GM18907 (cell line): ENCODE measurements around the gene CYB5R3.
"Not testable (repeated sequence)": the region's sequence is repeated elsewhere in the genome, so short reads cannot be mapped to it uniquely, and the experiment has no call there.

Experiments used
- ATAC-seq: cut with Tn5 transposase; IDR thresholded peaks from one replicate; pipeline ENCODE4 v1.9.1; 2021; ENCODE audit warnings: mild to moderate bottlenecking, moderate library complexity; ENCODE audit not compliant: unreplicated experiment

The CYB5R3 gene

DNA sequence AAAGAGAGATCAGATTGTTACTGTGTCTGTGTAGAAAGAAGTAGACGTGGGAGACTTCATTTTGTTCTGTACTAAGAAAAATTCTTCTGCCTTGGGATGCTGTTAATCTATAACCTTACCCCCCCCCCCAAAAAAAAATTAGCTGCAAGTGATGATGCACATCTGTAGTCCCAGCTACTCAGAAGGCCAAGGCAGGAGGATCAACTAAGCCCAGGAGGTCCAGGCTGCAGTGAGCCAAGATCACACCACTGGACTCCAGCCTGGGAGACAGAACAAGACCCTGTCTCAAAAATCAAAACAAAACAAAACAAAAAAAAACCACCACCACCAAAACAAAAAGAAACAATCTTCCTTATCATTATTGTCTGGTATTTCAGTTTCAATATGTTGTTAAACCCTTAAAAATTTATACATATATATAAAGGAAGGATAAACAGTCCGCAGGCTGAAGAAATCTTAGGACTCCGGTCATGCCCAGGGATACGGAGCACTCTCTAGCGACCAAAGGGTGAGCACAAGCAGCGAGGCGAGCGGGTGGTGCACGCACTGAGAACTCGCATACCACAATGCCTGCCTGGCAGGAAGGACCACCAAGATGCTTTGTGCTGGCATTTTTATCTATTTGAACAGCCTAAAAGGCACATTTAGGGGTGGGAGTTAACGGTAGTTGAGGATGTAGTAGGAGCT is 40.9 kb downstream of the CYB5R3 start:
- no peak for ATAC-seq

DNA sequence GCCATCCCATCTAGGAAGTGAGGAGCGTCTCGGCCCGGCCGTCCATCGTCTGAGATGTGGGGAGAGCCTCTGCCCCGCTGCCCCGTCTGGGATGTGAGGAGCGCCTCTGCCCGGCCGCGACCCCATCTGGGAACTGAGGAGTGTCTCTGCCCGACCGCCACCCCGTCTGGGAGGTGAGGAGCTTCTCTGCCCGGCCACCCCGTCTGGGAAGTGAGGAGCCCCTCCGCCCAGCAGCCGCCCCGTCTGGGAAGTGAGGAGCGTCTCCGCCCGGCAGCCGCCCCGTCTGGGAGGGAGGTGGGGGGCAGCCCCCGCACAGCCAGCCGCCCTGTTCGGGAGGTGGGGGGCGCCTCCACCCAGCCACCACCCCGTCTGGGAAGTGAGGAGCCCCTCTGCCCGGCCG is 41.6 kb downstream of the CYB5R3 start:
- ATAC-seq = not testable (repeated sequence)

DNA sequence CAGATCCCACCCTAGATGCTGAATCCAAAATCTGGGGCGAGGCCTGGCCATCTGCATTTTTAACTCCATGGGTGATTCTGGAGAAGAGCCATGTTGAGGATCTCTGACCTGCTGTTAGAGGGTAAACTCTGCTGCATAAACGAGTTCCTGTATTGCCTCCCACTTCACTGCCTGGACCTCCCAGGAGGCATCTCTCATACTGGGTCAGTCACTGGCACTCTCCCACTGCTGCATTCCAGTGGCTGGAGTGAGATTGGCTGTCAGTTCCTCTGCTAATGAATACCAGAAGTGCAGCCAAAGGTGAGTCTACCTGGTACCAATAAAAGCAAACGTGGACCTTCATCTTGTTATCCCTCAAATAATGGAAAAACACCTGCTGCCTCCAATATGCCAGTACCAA is 44.8 kb downstream of the CYB5R3 start:
- ATAC-seq = no peak

DNA sequence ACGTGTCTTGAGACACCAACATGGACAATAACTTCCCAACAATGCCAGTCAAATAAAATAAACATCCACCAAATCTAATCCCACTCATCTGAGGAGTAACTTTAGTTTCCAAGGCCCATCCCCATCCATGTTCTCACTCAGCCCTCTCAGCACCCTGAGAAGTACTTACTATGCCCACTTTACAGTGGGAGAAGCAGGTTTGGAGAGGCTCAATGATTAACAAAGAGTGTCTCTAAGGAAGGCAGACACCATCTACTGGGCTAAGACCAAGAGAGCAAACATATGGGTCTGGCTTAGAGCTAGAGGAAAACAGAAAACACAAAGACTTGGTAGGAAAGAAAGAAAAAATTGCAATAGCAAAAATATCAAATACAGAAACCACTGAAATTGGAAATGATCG is 45.8 kb downstream of the CYB5R3 start:
- ATAC-seq = no peak

DNA sequence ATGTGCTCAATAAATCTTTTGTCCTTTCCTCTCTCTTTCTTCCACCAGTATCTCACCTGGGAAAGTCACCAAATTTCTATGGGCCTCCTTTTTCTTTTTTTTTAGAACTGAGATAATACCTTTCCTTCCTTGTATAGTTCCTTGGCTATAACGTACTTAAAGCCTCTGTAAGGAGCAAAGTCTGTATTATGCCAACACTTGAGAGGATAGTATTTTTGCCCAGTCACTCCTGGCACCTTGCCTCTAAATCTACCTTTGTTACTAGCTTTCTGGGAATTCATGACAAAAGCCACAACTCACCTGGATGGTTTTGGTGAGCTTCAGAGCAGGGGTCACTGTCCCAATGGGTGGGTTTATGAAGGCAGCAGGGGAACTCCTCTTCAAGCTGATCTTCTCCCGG is 46.7 kb downstream of the CYB5R3 start:
- no peak for ATAC-seq

DNA sequence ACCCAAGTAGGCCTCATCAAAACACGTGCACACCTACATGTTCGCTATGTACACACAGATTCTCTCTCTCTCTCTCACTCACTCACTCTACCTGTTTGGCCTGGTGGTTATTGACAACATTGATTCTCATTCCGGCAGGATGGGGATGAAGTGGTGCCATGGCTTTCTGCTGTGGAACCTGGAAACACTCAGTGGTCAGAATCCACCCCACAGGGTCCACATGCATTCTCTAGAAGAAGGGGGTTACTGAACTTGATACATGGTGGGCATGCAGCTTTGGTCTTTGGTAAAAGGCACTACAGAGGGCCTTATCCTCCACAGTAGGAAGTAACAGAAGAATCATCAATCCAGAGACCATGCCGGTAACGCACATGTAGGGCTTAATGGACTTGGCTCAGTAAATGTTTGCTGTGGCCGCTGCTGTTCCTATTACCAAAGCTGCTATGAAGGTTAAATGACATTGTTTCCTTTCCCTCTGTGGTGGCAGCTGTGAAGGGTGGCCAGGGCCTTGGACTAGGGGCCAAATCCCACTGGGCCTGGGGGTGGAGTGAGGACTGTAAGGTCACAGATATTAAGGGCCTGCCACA is 47.2 kb downstream of the CYB5R3 start:
- ATAC-seq = no peak

DNA sequence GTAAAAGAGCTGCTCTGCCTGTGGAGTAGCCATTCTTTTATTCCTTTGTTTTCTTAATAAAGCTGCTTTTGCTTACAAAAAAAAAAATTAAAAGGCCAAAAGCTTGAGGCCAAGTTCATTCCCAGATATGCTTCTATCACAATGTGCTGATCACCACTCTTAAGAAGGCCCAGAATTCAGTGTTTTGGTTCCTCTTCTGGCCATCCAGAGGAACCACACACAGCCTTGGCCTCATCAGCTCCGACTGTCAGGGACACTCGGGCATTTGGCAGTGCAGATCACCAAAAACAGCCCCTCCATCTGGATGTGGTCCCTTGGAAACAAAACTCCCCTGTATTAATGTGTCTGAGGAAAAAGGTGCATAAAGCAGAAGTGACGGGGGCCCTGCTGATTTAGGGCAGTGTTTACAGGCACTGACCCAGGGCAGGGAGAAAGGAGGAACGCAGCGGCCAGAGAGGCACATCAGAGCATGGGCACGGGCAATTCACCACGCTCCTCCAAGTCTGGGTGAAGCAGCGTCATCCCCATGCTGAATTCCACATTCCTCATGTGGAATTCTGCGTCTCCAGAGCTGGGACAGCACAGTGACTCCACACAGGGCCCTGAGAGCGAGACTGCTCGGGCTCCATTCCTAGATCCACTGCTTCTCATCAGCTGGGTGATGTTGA is 52.2 kb downstream of the CYB5R3 start:
- ATAC-seq = no peak

DNA sequence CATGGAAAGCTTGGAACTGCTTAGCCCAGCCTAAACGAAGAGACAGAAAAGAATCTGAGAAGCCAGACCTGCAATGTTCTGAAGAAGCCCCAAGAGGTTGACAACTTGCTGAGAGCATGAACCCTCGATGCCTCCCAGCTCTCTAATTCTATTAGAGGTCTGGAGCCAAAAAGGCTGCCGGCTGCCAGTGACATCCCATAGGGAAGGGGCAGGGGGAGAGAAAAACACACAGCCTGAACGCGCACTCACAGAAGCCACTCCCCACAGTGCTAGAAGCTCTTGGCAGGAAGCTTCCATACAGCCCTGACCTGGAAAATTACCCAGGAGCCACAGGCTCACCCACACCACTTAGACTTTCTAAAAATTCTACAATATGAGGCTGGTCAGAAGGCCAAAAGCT is 52.9 kb downstream of the CYB5R3 start:
- ATAC-seq = no peak

DNA sequence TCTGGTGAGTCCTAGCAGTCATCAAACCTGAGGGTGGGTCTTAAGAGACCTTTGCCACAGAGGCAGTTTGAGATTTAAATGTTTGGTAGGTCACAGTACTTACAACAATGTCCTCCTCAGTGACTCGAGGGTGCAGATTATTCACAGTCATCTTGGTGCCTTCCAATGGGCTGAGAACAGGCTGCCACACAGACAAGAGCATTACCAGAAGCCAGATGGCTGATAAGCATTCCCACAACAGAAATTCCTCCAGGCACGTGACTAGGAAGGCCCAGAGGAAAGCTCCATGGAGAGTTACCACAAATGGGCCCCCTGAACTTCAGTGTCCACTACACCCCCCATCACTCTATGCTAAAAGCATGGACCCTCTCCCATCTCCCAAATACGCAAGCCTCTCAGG is 53.8 kb downstream of the CYB5R3 start:
- no peak for ATAC-seq

DNA sequence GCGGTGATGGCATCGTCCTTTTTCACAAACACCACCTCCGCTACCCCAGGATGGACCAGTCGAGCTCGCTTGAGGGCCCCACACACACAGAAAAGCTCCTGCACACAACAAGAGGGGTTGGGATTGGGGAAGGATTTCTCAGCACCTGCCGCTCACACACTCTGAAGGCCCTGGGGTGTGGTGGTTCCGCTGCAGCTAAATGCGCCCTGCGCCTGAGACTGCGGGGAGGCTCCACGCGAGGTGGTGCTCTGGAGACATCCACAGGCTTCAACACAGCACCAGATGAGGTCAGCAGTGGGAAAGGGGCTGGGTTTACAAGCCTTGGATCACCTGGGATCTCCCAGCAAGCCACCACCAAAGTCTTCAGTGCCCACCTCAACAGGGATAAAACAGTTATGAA is 57.2 kb downstream of the CYB5R3 start:
- ATAC-seq = no peak

DNA sequence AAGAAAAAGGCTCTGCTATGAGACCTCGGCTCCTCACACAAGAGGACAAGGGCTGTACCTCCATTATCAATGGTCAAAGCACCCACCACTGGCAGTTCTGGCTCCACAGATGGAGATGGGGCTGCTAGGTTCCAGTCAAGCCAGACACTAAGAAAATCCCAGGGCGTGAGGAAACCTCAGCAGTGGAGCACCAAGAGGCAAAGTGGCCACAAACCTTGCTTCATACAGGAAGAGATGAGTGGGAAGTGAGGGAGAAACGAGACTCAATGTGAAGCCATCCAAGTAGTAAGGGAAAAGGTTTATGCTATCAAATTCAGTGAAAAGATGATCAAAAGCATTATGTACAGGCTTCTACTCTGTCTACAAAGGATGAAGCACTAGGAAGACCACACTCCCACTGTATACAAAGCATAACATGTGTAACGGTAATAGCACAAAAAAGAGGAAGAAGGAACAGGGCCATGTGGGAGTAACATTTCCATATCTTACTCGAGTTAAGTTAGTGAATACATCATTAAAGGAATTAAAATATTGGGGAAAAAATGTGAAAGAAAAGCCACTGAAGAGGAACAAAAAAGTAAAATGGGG is 61.5 kb downstream of the CYB5R3 start:
- ATAC-seq = no peak

DNA sequence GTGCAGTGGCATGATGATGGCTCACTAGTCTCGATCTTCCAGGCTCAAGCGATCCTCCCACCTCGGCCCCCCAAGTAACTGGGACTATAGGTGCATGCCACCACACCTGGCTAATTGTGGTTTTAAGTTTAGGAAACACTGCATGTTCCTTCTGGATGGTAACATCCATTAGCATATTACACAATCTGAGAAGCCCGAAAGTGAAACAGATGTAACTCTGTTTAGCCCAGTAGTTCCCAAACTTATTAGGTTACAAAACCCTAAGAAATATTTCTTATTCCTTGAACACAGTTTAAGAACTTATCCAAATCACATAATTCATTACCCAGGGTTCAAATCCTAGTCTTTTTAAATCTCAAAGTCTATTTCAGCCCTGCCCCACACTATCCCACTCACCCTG is 62.8 kb downstream of the CYB5R3 start:
- ATAC-seq = no peak

DNA sequence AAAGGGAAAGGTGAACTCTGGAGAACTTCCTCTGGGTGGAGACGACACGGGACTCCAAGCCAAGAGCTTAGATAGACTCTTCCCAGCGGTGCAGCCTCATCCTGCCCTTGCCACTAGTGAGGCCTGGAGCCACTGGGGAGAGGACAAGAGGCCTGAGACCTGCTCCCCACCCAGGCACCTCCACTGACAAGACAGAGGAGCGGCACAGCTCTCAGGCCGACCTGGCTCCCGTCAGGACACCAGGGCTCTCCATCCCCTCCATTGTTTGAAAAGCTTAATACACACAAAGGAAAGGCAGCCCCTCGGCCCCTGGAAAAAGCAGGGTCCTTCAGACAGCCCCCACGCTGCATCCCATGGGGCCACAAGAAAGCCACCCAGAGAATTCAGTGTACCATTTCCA is 64.1 kb downstream of the CYB5R3 start:
- no peak for ATAC-seq

DNA sequence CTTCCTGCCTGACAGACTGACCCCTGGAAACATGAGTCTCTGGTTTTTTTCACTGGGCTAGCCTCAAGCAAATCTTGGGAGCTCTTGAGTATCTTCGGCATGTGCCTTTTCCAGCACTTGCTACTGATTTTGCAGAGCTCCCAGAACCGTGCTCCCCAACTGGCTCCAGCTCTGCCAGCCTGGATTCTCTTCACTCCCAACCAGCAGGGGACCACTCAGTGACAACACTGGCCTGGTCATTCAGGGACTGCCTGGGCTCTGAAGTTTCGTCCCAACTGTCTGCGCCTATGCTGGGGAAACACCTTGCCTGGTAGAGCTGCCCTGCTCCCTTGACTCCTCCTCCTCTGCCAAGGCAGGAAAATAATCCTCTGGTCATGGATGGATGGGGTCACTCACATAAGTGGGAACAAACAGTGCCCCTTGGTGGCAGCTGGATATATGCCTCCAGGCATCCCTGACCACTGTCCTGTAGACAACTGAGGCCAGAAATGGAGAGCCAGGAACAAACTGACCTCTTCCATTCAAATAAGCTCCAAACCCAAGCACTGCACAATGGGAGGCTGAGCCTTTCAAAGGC is 64.7 kb downstream of the CYB5R3 start:
- no peak for ATAC-seq

DNA sequence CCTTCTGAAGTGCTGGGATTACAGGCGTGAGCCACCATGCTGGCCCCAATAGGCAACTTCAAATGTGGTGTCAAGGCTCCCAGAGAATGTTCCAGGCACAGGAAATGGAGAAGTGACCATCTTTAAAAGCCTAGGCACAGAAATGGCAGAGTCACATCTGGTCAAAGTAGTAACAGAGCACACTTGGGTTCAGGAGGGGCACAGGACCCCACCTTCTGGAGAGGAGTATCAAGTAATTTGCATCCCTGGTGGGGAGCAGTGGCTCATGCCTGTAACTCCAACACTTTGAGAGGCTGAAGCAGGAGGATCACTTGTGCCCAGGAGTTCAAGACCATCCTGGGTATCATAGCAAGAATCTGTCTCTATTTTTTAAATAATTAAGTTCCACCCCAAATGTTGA is 66.2 kb downstream of the CYB5R3 start:
- no peak for ATAC-seq

DNA sequence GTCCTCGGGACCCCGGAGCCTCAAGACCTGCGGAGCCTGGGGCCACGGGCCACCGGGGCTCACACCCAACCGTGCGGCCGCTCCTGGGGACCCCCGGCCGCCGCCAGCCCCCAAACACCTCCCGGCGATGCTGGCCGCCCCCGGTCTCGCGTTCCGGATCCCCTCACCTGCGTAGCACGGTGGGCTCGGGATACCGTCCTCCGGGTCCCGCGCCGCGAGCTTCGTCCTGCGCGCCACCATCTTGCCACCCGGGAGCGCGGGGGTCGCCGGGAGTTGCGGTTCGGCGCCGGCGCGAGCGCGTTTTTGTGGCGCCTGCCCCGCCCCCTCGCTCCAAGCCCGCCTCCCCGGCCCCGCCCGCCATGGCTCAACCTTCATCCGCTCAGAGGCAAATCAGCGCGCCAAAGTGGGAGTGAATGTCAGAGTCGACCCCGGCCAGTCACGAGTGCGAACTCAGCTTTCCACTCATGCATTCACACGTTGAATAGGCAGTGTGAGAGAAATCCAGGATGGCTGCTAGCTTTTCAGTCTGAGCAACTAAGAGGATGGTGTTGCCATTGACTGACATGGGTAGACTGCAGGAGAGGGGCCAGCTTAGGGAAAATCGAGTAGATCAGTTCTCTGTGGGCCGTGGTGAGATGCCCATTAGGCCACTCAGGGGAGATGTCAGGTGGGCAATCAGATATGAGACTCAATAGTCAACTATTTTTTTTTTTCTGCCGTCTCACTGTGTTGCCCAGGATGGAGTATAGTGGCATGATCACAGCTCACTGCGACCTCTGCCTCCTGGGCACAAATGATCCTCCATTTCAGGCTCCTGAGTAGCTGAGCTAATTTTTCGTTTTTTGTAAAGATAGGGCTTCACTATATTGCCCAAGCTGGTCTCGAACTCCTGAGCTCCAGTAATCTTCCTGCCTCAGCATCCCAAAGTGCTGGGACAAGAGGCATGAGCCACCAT is 67.2 kb downstream of the CYB5R3 start:
- no peak for ATAC-seq

DNA sequence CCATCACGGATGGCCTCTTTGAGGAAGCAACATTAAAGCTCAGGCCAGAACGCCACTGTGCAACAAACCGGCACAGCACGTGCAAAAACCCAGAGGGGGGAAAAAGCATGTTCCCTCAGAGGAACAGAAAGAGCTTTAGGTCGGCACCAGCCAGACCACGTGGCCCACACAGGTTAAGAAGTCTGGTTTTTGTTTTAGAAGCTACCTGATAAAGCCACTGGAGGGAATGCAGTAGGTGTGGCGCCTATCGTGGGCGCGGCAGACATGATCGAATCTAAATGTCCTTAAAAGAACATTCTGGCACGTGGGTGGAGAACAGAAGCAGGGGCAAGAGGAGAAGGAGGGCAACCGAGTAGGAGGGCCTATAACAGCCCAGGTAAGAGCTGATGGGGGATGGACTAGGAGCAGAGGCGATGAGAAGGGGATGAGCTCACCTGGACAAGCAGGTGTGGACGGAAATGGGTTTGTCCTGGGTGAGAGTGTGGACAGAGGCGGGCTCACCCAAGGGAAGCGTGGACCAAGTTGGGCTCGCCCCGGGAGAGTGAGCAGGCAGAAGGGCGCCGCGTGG is 67.9 kb downstream of the CYB5R3 start:
- ATAC-seq = not testable (repeated sequence)

DNA sequence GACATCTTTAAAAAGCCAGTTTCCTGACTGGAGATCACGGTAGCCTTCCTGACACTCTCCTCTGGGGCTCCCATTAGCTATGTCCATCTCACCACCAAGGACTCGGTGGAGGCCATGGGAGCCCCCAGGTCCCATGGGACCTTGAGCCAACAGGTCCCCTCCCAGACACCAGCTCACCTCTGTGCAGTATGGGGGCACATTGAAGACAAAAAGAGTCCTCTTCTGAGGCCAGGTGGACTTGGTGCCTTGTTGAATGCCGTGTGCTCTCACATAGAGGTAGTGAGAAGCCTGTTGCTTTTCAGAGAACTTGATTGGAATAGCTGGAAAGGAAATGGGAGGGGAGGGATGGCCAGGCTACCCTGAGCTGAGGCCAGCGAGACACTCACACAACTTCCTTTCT is 69.2 kb downstream of the CYB5R3 start:
- not testable (repeated sequence) for ATAC-seq

DNA sequence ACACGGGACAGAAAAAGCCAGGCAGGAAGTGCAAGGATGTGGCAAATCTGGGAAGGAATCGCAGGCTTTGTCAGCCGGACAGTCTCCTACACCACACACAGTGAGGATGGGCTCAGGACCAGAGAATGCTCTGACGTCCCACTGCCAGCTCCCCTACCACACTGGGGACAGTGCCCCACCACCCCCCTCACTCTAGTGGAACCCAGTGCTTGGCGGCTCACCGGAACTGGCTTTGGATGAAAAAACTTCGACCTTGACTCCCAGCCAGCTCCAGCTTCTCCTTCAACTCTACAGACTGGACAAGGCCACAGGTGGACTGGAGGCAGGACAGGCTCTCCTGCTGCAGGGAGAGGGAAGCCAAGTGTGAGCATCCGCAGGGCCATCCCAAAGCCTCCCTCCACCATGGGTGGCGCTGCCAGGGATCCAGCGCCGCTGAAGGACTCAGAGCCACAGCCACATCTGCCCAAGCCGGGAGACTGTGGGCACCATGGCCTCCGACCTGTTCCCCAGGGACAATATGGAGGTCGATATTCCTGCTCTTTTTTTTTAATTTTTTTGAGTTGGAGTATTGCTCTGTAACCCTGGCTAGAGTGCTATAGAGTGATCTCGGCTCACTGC is 71.5 kb downstream of the CYB5R3 start:
- ATAC-seq = no peak

DNA sequence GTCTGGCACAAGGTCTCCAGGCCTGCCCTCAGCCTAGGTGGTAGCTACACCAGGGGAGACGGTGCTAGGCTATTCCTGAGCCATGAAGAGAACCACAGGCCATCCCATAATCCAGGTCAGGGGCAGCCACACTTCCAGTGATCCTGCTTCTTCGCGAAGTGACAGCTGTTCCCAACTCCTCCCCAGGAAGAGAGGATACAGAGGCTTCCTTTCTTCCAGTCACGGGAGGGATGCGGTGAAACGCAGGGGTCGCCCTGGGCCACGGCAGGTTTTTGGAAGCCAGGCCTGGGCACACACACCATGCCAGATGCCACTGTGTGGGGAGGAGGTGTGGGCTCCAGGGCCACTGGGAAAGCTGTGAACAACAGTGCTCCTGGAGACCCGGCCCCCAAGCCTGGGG is 72.1 kb downstream of the CYB5R3 start:
- ATAC-seq = not testable (repeated sequence)
